GM18498 (cell line): ENCODE results near the gene CCDC201.

Experiments
- ATAC-seq: cut with Tn5 transposase; IDR thresholded peaks from one replicate; pipeline ENCODE4 v1.9.1; 2021; ENCODE audit warnings: mild to moderate bottlenecking, moderate library complexity; ENCODE audit not compliant: unreplicated experiment

The CCDC201 gene

GRCh38 chr7:45893374-45893995, 20.6 kb upstream of the CCDC201 start:
- ATAC-seq, result no peak

GRCh38 chr7:45892407-45893035, 19.6 kb upstream of the CCDC201 start:
- ATAC-seq, result no peak

GRCh38 chr7:45891462-45892402, 18.9 kb upstream of the CCDC201 start:
- ATAC-seq, result no peak

- ATAC-seq, result no peak
Measured at GRCh38 chr7:45890902-45891461, 18.1 kb upstream of the CCDC201 start.

GRCh38 chr7:45890125-45890901, 17.4 kb upstream of the CCDC201 start:
- no peak for ATAC-seq

GRCh38 chr7:45889367-45890067, 16.6 kb upstream of the CCDC201 start:
- no peak for ATAC-seq

GRCh38 chr7:45888993-45889366, 16.1 kb upstream of the CCDC201 start:
- ATAC-seq, result no peak

- ATAC-seq, result no peak
Measured at GRCh38 chr7:45888185-45888992, 15.5 kb upstream of the CCDC201 start, which contains the start of gene IGFBP1. Gene IGFBP1, plus strand, starts transcription at chr7:45888488. Its CDS starts 165 bp downstream, at chr7:45888653.

GRCh38 chr7:45886931-45887667, 14.2 kb upstream of the CCDC201 start:
- no peak for ATAC-seq

GRCh38 chr7:45885264-45885882, 12.5 kb upstream of the CCDC201 start:
- no peak for ATAC-seq

GRCh38 chr7:45884136-45884535, 11.3 kb upstream of the CCDC201 start:
- no peak for ATAC-seq

GRCh38 chr7:45882465-45882810, 9.6 kb upstream of the CCDC201 start:
- no peak for ATAC-seq

- ATAC-seq, result no peak
Measured at GRCh38 chr7:45881759-45882464, 9.0 kb upstream of the CCDC201 start.

- ATAC-seq, result no peak
Measured at GRCh38 chr7:45881280-45881758, 8.4 kb upstream of the CCDC201 start.

GRCh38 chr7:45880433-45880860, 7.6 kb upstream of the CCDC201 start:
- no peak for ATAC-seq

- no peak for ATAC-seq
Measured at GRCh38 chr7:45878457-45879144, 5.7 kb upstream of the CCDC201 start.

GRCh38 chr7:45876519-45876918, 3.6 kb upstream of the CCDC201 start:
- no peak for ATAC-seq
